Stromal cell of bone marrow (primary cell): ENCODE results near the gene UGT1A9.
"Not testable (repeated sequence)": the region's sequence is repeated elsewhere in the genome, so short reads cannot be mapped to it uniquely, and the experiment has no call there.

Experiments
- DNase-seq: peaks from one replicate; pipeline ENCODE4 v3.0.0-alpha.2; 2012; ENCODE audit warnings: low read depth

Gene UGT1A9

GRCh38 chr2:233671290-233672161 lies at the start of gene UGT1A9:
Gene UGT1A9 (plus strand): TSS chr2:233671898. CDS start chr2:233671935, 37 bp downstream.
- no peak for DNase-seq

- no peak for DNase-seq
Measured at GRCh38 chr2:233627331-233628025, 44.2 kb upstream of the UGT1A9 start.

GRCh38 chr2:233636306-233636705 lies 35.4 kb upstream of the UGT1A9 start, which contains the start of gene UGT1A10:
Gene UGT1A10 (plus strand): TSS chr2:233636448. CDS start chr2:233636523, 75 bp downstream.
- not testable (repeated sequence) for DNase-seq

- DNase-seq, result no peak
Measured at GRCh38 chr2:233638836-233639235, 32.9 kb upstream of the UGT1A9 start.

- DNase-seq, result no peak
Measured at GRCh38 chr2:233639860-233640259, 31.8 kb upstream of the UGT1A9 start.

- DNase-seq, result no peak
Measured at GRCh38 chr2:233643128-233643527, 28.6 kb upstream of the UGT1A9 start.

- DNase-seq, result not testable (repeated sequence)
Measured at GRCh38 chr2:233646033-233646432, 25.7 kb upstream of the UGT1A9 start.

- DNase-seq, result no peak
Measured at GRCh38 chr2:233650981-233651380, 20.7 kb upstream of the UGT1A9 start.

- no peak for DNase-seq
Measured at GRCh38 chr2:233651430-233651829, 20.3 kb upstream of the UGT1A9 start.

GRCh38 chr2:233654501-233654900 lies 17.2 kb upstream of the UGT1A9 start:
- no peak for DNase-seq

- DNase-seq, result no peak
Measured at GRCh38 chr2:233655043-233655442, 16.7 kb upstream of the UGT1A9 start.

- DNase-seq, result not testable (repeated sequence)
Measured at GRCh38 chr2:233655943-233656342, 15.8 kb upstream of the UGT1A9 start.

GRCh38 chr2:233656443-233656842 lies 15.3 kb upstream of the UGT1A9 start:
- no peak for DNase-seq

GRCh38 chr2:233658610-233659009 lies 13.1 kb upstream of the UGT1A9 start:
- no peak for DNase-seq

- no peak for DNase-seq
Measured at GRCh38 chr2:233663911-233664310, 7.8 kb upstream of the UGT1A9 start.

GRCh38 chr2:233668605-233669260 lies 3.0 kb upstream of the UGT1A9 start:
- no peak for DNase-seq

GRCh38 chr2:233672886-233673285 lies 1.2 kb downstream of the UGT1A9 start:
- DNase-seq, result no peak

- no peak for DNase-seq
Measured at GRCh38 chr2:233673896-233674295, 2.2 kb downstream of the UGT1A9 start.

GRCh38 chr2:233674314-233674713 lies 2.6 kb downstream of the UGT1A9 start:
- no peak for DNase-seq

- no peak for DNase-seq
Measured at GRCh38 chr2:233674995-233675394, 3.3 kb downstream of the UGT1A9 start.

- no peak for DNase-seq
Measured at GRCh38 chr2:233676046-233676445, 4.3 kb downstream of the UGT1A9 start.

GRCh38 chr2:233679196-233679595 lies 7.5 kb downstream of the UGT1A9 start:
- DNase-seq, result no peak
